Panc1 (cell line): Measurements from ENCODE around the gene CEACAM5. TPM values are rescaled to one million over a fixed set of nuclear protein-coding genes. Genes with fewer than 3 reads are reported as not detected.

Experiments used
- ATAC-seq: fragments of 200-7000 bp; cut with Tn5 transposase; 2 replicates; pipeline ENCODE4 v1.9.1; 2020; ENCODE audit warnings: mild to moderate bottlenecking, moderate library complexity
- BruUV-seq: library from RNA; stranded (reverse); fragments of 400-500 nt; replicated peaks from 2 replicates; lab custom pipeline; 2021; lab: Mats Ljungman, UMichigan
- CTCF ChIA-PET: fragments of 300-600 bp; sonication (Branson Sonifier 250); formaldehyde crosslinking; loops from one replicate; lab custom pipeline; 2022; ENCODE audit warnings: antibody characterized with exemption; lab: Charles Lee
- POLR2A ChIA-PET: fragments of 300-600 bp; sonication (Branson Sonifier 250); formaldehyde crosslinking; loops from one replicate; lab custom pipeline; 2022; ENCODE audit warnings: antibody characterized with exemption; lab: Charles Lee
- DNase-seq: peaks from one replicate; pipeline ENCODE4 v3.0.0-alpha.2; 2010; ENCODE audit warnings: low read depth, low spot score
- H3K27ac ChIP-seq: 2 replicates; pipeline ENCODE4 v1.5.1; 2011; ENCODE audit warnings: mild to moderate bottlenecking, low read length, inconsistent platforms
- H3K27me3 ChIP-seq: fragments of 200-500 bp; sonication (Bioruptor generic); 2 replicates; pipeline ENCODE4 v1.6.0; 2014; ENCODE audit warnings: low read length, inconsistent platforms; ENCODE audit not compliant: control insufficient read depth, insufficient read depth
- H3K36me3 ChIP-seq: fragments of 200-500 bp; sonication (Bioruptor generic); 2 replicates; pipeline ENCODE4 v1.5.1; 2014; ENCODE audit warnings: inconsistent platforms, mild to moderate bottlenecking, low read length, moderate library complexity; ENCODE audit not compliant: control insufficient read depth, insufficient read depth
- H3K4me1 ChIP-seq: 2 replicates; pipeline ENCODE4 v1.5.1; 2011; ENCODE audit warnings: inconsistent platforms, mild to moderate bottlenecking, low read length, moderate library complexity; ENCODE audit not compliant: control insufficient read depth, insufficient read depth
- H3K4me3 ChIP-seq, 2 experiments: 2 replicates each; pipeline ENCODE4 v1.5.1; 2011 to 2012; ENCODE audit warnings: low read depth in 2 of 2, low read length in 2 of 2, mild to moderate bottlenecking in 2 of 2, inconsistent platforms in 1 of 2, moderate library complexity in 1 of 2
- H3K9me3 ChIP-seq: fragments of 200-500 bp; sonication (Bioruptor generic); 2 replicates; pipeline ENCODE4 v1.5.1; 2014; ENCODE audit warnings: low read depth, mild to moderate bottlenecking, inconsistent platforms, low read length, moderate library complexity; ENCODE audit not compliant: control insufficient read depth, insufficient read depth
- CTCF ChIP-seq: fragments of 450-650 bp; IDR thresholded peaks from 2 replicates; pipeline ENCODE4 v1.5.1; 2017; ENCODE audit warnings: mild to moderate bottlenecking
- POLR2AphosphoS5 ChIP-seq: IDR thresholded peaks from 2 replicates; pipeline ENCODE4 v1.6.1; 2012; ENCODE audit warnings: mild to moderate bottlenecking, low read depth, low read length, moderate library complexity
- REST ChIP-seq, 2 experiments: IDR thresholded peaks; 2 replicates each; pipeline ENCODE4 v1.6.1; 2011 to 2012; ENCODE audit warnings: low read depth in 2 of 2, control low read depth in 1 of 2, low read length in 1 of 2, mild to moderate bottlenecking in 1 of 2, moderate library complexity in 1 of 2; ENCODE audit not compliant: insufficient read depth in 1 of 2
- SIN3A ChIP-seq: IDR thresholded peaks from 2 replicates; pipeline ENCODE4 v1.6.1; 2012; ENCODE audit warnings: low read depth, mild to moderate bottlenecking, low read length, moderate library complexity, borderline replicate concordance; ENCODE audit not compliant: insufficient read depth
- TCF7L2 ChIP-seq: IDR thresholded peaks from 2 replicates; pipeline ENCODE4 v1.6.1; 2011; ENCODE audit warnings: mild to moderate bottlenecking, low read depth, low read length, inconsistent platforms
- in situ Hi-C: cut with HindIII; loops from 2 replicates; pipeline ENCODE4 v1.10.0; 2016; ENCODE audit warnings: low sequenced_read_pairs, low pct_unique_long_range_greater_than_20kb
- intact Hi-C: fragments of 100-400 bp; cut with micrococcal nuclease; formaldehyde crosslinking; loops from one replicate; pipeline ENCODE4 v1.10.0; 2022; ENCODE audit not compliant: unreplicated experiment
- total RNA-seq: library from RNA; stranded (reverse); gene quantifications from one replicate; pipeline ENCODE4 v1.2.1, GENCODE V29; 2021; ENCODE audit not compliant: unreplicated experiment

CEACAM5 gene
- total RNA-seq, 1 experiment from 2014 or later, result 0.51 TPM

GRCh38 chr19:41741244-41741554, 32.8 kb downstream of the CEACAM5 start:
- CTCF ChIA-PET, result no interaction called here
- intact Hi-C loops (no loop called here), in situ Hi-C loops (no loop called here)
- no peak for DNase-seq
- Histone ChIP-seq H3K36me3 (no peaks in the 10 kb centered on the region), H3K9me3 (no peaks in the 10 kb centered on the region), H3K27me3 (peaks cover 3% of the 10 kb centered on the region; the same call in 1 of the 2 replicates), H3K27ac (no peak overlapping the region), H3K4me3 (no peak overlapping the region), H3K4me1 (no peaks in the 10 kb centered on the region)
- ATAC-seq, result no peak
- BruUV-seq, result no TSS peak
- POLR2A ChIA-PET, result no interaction called here
- TF ChIP-seq REST (IDR thresholded peaks at IDR 0.05; ENCODE audit: insufficient read depth in 1 of 2, low read depth in 2 of 2, low read length in 1 of 2), result no peak
- no peak for TF ChIP-seq POLR2AphosphoS5
- TF ChIP-seq SIN3A, result no peak
- no peak for TF ChIP-seq TCF7L2
- no peak for TF ChIP-seq CTCF

GRCh38 chr19:41744850-41745249, 36.4 kb downstream of the CEACAM5 start:
- Histone ChIP-seq H3K4me1 (no peaks in the 10 kb centered on the region), H3K36me3 (no peaks in the 10 kb centered on the region), H3K9me3 (no peaks in the 10 kb centered on the region), H3K27me3 (no peaks in the 10 kb centered on the region; the same call in 1 of the 2 replicates), H3K4me3 (no peak overlapping the region), H3K27ac (no peak overlapping the region)
- in situ Hi-C loops, result no loop called here
- no TSS peak for BruUV-seq
- POLR2A ChIA-PET, result no interaction called here
- DNase-seq (no peak), ATAC-seq (no peak)
- CTCF ChIA-PET, result no interaction called here
- intact Hi-C loops, result loop anchor here (5.0 kb wide), 1 partner anchor 103 kb away; no protein-coding TSS in a partner anchor
- TF ChIP-seq TCF7L2 (no peak), SIN3A (no peak), POLR2AphosphoS5 (no peak), REST (IDR thresholded peaks at IDR 0.05; ENCODE audit: insufficient read depth in 1 of 2, low read depth in 2 of 2, low read length in 1 of 2) (no peak), CTCF (no peak)
